Activated CD8-positive, alpha-beta memory T cell treated with anti-CD3 and anti-CD28 coated beads, Interleukin-2, amount 50 U/mL, for 1 hour (primary cell): Measurements from ENCODE around the gene TANC1.
"Not testable (repeated sequence)": the region's sequence is repeated elsewhere in the genome, so short reads cannot be mapped to it uniquely, and the experiment has no call there.

Experiments used
- DNase-seq: peaks from one replicate; pipeline ENCODE4 v3.0.0-alpha.2; 2020; ENCODE audit errors: extremely low read depth

TANC1 gene

DNA sequence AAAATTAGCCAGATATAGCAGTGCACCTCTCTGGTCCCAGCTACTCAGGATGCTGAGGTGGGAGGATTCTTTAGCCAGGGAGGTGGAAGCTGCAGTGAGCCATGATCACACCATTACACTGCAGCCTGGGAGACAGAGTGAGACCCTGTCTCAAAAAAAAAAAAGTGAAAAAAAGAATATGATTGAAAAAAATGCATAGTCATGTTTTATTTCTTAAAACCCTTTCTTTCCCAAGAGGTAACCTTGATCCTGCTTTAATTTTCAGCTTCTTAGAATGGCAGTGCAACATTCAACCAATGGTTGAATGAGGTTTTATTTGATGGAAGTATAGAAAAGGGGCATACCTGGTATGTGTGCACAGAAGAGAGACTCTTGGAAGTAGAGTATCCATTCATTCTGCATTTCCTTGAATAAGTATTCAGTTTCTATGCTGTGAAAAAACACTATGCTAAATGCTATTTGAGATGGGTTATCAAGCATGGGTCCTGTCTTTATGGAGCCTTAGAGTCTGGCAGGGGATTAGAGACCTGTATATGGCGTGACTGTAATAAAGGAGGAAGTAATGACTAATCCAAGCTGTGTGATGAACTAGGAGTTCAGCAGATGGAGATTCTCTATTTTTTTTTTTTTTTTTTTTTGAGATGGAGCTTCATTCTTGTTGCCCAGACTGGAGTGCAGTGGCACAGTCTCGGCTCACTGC, 171.8 kb downstream of the TANC1 start:
- no peak for DNase-seq

DNA sequence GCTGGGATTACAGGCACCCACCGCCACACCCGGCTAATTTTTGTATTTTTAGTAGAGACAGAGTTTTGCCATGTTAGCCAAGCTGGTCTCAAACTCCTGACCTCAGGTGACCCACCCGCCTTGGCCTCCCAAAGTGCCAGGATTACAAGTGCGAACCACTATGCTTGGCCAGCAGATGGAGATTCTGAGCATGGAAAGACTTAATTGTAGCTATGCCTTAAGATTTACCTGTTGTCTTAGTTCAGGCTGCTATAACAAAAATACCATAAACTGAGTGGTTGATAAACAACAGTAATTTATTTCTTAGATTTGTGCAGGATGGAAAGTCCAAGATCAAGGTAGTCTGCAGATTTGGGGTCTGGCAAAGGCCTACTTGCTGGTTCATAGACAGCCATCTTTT, 172.4 kb downstream of the TANC1 start:
- DNase-seq: not testable (repeated sequence)

GRCh38 chr2:159144776-159145614, 176.6 kb downstream of the TANC1 start:
- no peak for DNase-seq

GRCh38 chr2:159145745-159146354, 177.4 kb downstream of the TANC1 start:
- no peak for DNase-seq

- DNase-seq: no peak
Measured at GRCh38 chr2:159146996-159147666, 178.7 kb downstream of the TANC1 start.

DNA sequence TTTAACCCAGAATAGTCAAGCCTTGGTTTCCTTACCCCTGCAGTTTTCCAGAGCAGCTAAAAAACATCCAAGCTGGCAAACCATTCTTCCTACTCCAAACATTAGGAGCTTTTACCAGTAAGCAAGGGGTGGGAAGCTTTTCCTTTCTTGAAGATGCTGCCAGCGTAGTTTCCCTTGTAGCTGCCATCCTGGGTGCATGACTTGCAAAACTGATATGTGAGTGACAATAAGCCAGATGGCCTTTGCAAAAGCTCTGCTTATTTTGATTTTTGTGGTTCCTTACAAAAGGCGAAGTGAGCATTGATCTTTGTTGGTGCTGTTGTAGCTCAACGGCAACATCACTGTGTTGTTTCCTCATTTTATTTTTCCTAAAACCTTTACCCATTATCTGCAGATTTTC, 179.2 kb downstream of the TANC1 start:
- no peak for DNase-seq

DNA sequence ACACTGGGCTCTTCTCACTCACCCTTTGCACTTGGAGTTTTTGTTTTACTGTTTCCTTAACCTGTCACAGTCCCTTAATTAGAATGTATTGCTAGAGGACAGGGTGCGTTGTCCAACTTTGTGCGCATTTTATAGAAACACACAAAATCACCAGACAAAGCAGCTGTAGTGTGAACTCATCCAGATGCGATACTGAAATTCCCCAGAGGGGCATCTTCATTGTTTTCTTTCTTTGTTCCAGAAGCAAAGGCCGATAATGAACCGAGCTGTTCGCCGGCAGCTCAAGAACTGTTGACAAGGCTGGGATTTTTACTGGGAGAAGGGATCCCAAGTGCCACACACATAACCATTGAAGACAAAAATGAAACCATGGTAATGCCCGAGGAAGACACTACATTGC, 180.5 kb downstream of the TANC1 start:
- no peak for DNase-seq

GRCh38 chr2:159149747-159150146, 181.3 kb downstream of the TANC1 start:
- no peak for DNase-seq

GRCh38 chr2:159150280-159150746, 181.9 kb downstream of the TANC1 start:
- no peak for DNase-seq

GRCh38 chr2:159151198-159152127, 183.0 kb downstream of the TANC1 start:
- DNase-seq: no peak

DNA sequence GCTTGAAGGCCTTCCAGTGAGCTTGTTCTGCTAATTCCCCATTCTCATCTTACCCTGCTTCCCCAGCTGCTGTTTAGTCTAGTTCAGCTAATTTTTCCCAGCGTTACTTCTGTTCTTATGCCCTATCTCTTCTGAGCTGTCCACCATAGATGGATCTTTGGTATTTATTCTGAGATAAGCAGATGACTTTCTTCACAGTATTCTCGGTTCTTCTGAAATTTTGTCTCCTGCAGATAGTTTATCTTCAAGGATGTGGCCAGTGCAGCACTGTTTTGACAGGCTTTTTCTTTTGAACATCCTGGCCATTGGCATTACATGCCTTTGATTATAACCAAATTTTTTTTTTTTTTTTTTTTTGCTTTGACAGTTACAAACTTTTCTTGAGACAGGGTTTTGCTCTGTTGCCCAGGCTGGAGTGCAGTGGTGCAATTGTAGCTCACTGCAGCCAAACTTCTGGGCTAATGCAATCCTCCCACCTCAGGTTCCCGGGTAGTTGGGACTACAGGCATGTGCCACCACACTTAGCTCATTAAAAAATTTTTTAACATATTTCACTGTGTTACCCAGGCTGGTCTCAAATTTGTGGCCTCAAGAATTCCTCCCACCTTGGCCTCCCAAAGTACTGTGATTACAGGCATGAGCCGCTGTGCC, 183.8 kb downstream of the TANC1 start:
- no peak for DNase-seq

DNA sequence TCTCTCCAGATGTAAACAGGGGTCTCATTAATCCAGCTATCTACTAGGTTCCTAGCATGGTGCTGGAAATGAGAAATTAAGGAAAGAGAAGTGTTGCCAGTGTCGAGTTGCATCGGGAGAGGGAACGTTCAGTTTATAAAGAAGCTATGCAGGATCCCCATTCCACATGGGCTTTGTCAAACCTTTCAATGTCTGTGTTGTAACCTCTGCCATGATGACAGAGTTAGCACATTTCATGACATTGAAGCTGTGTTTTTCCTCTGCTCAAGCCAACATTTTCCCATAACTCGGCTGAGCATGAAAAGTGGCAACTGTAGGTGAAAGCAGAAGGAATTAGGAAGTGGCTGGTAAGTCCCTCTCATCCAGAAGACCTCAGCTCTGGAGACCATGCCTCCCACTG, 184.6 kb downstream of the TANC1 start:
- no peak for DNase-seq

DNA sequence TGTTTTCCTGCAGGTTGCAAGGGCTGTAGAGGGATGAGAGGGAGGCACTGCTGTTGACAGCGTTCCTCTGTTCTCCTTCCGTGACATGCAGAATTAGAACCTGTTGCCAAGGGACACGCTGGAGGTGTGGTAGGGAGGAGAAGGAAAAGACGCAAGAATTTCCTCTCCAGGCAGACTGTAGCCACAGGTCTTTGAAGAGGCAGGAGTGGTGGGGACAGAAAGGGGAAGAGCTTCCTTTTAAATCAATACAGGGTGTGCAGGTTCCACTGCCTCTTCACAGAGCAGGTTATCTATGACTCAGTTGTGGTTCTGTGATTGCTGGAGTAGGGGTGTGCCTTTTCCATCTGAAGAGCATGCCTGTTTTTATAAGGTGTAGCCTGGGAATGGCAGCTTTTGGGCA, 185.0 kb downstream of the TANC1 start:
- DNase-seq: no peak

DNA sequence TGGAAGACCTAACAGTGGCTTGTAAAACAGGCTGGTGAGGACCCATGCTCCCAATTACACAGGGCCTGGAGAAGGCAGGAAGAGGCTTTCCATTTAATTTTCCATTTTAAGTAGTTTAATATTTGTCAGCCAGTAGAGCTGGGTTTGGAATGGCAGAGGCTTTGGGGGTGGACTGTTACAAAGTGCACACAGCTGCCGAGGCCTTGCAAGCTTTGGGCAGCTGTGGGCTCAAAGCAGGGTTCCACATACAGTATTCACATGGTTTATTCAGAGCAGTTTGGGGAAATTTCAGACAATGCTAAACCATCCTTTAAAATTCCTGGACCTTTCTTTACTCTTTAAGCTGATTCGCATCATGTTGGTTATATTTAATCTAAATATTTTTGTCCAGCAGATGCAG, 185.5 kb downstream of the TANC1 start:
- no peak for DNase-seq

GRCh38 chr2:159154366-159154765, 185.9 kb downstream of the TANC1 start:
- no peak for DNase-seq

GRCh38 chr2:159155320-159155719, 186.9 kb downstream of the TANC1 start:
- no peak for DNase-seq

GRCh38 chr2:159155791-159156190, 187.4 kb downstream of the TANC1 start:
- no peak for DNase-seq

DNA sequence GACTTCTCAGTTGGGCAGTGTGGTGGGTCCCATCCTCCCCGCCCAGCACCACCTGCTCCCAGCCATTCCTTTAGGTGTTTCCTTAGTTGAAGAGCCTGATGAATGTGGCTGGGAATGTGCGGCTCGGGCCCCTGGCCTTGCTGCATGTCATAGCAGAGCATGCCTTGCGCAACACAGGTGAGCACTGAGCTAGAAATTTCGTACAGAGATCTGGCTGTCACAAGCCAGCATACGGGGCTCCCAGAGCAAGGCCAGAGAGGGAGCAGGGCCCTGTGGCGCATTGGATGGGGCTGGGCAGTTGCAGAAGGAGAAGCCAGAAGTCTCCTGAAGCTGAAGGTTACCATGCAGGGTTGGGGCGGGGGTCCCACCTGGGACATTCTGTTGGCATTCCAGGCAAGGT, 188.4 kb downstream of the TANC1 start:
- DNase-seq: no peak

DNA sequence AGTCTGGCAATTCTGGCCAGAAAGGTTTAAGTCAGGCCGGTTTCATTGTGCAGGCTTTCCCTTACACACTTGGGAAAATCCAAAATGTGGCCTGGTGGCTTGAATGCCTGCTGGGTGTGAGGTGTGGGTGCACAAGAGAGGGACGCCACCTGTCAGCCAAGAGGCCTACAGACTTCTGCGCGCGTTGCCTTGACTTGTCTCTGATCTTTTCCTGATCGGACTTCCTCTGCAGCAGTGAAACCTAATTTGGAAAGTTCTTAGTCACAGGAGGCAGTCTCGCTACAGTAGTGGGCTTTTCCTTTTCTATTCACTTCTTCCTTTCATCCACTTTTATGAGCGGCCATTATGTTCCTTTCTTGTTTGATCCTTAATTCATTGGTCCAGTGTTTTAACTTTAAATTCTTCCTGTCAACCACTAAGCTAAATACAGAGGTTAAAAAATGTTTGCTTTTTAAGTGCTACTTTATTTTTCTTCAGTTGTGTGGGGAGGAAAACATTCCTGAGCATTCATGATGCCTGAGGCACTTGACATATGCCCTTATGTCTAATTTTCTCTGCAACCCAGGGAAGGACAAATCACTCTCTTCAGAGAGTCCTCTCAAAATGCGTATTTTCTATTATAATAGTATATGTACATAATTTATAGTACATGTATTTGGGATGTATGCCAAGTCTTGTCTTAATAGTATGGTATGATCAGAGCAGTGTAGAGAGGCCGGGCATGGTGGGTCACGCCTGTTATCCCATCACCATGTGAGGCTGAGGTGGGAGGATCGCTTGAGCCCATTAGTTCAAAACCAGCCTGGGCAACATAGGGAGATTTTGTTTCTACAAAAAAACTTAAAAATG, 189.1 kb downstream of the TANC1 start:
- DNase-seq: no peak

DNA sequence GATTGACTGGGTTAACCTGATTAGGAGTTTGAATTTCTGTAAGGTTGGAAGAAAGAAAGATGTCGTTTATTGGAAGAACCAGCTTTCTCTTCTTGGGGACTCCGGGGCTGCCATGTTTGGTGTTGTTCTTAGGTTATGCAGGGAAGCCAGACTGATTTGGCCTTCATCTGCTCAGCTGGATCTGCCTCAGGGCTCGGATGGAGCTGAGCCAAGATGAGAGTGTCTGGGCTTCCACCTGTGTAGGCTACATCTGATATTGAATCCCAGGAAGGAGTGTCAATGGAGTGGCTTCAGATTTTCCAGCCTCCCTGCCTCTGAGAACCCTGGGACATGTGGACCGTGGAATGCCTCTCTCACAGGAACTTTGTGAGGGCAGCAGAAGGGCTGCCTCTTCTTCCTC, 192.0 kb downstream of the TANC1 start:
- DNase-seq: no peak
